Measurements from ENCODE around the gene ZNF891.

Gene ZNF891

DNA sequence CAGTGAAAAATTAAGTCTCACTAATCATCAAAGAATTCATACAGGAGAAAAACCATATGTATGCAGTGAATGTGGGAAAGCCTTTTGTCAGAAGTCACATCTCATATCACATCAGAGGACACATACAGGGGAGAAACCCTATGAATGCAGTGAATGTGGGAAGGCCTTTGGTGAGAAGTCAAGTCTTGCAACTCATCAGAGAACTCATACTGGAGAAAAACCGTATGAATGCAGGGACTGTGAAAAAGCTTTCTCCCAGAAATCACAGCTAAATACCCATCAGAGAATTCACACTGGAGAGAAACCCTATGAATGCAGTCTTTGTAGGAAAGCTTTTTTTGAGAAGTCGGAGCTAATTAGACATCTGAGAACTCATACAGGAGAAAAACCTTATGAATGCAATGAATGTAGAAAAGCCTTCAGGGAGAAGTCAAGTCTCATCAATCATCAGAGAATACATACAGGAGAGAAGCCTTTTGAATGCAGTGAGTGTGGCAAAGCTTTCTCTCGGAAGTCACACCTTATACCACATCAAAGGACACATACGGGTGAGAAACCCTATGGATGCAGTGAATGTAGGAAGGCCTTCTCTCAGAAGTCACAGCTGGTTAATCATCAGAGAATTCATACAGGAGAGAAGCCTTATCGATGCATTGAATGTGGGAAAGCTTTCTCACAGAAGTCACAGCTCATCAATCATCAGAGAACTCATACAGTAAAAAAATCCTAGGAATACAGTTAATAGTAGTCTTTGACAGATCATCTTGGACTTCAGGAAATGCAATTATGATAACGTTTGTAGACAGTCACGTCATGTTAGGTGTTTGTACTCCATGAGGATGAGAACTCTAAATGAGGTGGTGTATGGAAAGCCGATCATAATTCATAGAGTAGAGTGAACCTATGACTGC lies 71.6 kb downstream of the ZNF891 start:
- FAIRE-seq, result no peak

DNA sequence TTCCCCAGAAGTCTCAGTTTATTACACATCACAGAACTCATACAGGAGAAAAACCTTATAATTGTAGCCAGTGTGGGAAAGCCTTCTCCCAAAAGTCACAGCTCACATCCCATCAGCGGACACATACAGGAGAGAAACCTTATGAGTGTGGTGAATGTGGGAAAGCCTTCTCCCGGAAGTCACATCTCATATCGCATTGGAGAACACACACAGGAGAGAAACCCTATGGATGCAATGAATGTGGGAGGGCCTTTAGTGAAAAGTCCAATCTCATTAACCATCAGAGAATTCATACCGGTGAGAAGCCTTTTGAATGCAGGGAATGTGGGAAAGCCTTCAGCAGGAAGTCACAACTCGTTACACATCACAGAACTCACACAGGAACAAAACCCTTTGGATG lies 72.6 kb downstream of the ZNF891 start:
- no peak for FAIRE-seq
